BJ (cell line): ENCODE data around the gene JOSD2. TPM values are rescaled to one million over a fixed set of nuclear protein-coding genes. Genes with fewer than 3 reads are reported as not detected.

Experiments used
- CTCF ChIA-PET: fragments of 350-600 bp; formaldehyde crosslinking; extraction: SDS; loops from one replicate; lab custom pipeline; 2021; ENCODE audit warnings: antibody characterized with exemption, inconsistent platforms; lab: Yijun Ruan, JAX
- POLR2A ChIA-PET: fragments of 300-600 bp; sonication (Branson Sonifier 250); formaldehyde crosslinking; extraction: SDS; loops from one replicate; lab custom pipeline; 2021; ENCODE audit warnings: antibody characterized with exemption; lab: Charles Lee
- DNase-seq: peaks from one replicate; pipeline ENCODE4 v3.0.0-alpha.2; 2011; ENCODE audit warnings: low read depth
- H3K27me3 ChIP-seq: 2 replicates; pipeline ENCODE4 v1.6.0; 2011; ENCODE audit warnings: low read length; ENCODE audit not compliant: control insufficient read depth, insufficient read depth
- H3K36me3 ChIP-seq: 2 replicates; pipeline ENCODE4 v1.5.1; 2011; ENCODE audit warnings: low read length; ENCODE audit not compliant: control insufficient read depth, insufficient read depth
- H3K4me3 ChIP-seq: 2 replicates; pipeline ENCODE4 v1.5.1; 2011; ENCODE audit warnings: low read depth, mild to moderate bottlenecking, control low read depth, low read length
- polyA plus RNA-seq: library from polyadenylated mRNA; depleted of rRNA; stranded (reverse); fragments of >200 nt; gene quantifications from 2 replicates; pipeline ENCODE4 v1.2.3, GENCODE V29; 2011
- TF ChIP-seq, protein P1 (sequence below): IDR thresholded peaks from 2 replicates; pipeline ENCODE4 v1.5.1; 2011; ENCODE audit warnings: low read depth, mild to moderate bottlenecking, control low read depth, inconsistent platforms, low read length, moderate library complexity; ENCODE audit not compliant: insufficient read depth

JOSD2 gene
- polyA plus RNA-seq, 1 experiment: 44.9 TPM

DNA sequence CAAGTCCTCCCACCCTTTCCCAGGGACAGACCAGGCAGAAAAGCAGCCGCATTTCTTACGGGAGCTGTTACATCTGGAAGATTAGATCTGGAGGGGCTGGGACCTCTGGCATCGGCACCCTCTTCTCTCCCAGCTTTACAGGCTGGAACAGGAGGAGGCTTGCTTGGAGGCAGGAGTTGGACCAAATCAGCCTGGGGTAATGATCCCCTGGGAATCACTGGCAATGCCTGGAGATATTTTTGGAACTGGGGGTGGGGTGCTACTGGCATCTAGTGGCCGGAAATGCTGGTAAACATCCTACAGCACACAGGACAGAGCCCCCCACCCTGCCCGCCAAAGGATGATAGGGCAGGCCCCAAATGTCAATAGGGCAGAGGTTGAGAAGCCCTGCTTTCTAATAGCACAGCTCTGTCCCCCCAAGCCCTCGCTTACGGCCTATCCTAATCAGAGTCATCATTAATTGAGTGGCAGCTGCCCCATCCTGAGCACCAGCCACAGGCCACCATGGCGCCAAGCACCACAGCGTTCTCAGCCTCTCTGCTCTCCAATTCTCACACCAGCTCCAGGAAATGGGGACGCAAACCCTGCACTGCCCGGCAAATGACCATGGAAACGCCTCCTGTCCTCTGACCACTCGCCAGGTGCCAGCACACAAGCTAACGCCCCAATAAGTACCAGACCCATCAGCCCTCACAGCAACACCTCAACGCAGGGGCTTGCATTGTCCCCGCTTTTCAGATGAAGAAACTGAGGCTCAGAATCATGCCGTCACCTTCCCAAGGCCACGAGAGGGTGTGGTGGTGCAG, 36.6 kb upstream of the JOSD2 start:
- no peak for DNase-seq
- H3K4me3 ChIP-seq: no peak overlapping the region
- no peaks in the 10 kb centered on the region for H3K27me3 ChIP-seq
- ChIA-PET CTCF (interaction anchor here (1.2 to 1.5 kb wide), 2 partner anchors 8 to 10 kb away, joined by 4 to 6 read pairs; no protein-coding TSS in a partner anchor), POLR2A (no interaction called here)
- no peaks in the 10 kb centered on the region for H3K36me3 ChIP-seq
- TF ChIP-seq, protein P1, sequence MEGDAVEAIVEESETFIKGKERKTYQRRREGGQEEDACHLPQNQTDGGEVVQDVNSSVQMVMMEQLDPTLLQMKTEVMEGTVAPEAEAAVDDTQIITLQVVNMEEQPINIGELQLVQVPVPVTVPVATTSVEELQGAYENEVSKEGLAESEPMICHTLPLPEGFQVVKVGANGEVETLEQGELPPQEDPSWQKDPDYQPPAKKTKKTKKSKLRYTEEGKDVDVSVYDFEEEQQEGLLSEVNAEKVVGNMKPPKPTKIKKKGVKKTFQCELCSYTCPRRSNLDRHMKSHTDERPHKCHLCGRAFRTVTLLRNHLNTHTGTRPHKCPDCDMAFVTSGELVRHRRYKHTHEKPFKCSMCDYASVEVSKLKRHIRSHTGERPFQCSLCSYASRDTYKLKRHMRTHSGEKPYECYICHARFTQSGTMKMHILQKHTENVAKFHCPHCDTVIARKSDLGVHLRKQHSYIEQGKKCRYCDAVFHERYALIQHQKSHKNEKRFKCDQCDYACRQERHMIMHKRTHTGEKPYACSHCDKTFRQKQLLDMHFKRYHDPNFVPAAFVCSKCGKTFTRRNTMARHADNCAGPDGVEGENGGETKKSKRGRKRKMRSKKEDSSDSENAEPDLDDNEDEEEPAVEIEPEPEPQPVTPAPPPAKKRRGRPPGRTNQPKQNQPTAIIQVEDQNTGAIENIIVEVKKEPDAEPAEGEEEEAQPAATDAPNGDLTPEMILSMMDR: no peak

DNA sequence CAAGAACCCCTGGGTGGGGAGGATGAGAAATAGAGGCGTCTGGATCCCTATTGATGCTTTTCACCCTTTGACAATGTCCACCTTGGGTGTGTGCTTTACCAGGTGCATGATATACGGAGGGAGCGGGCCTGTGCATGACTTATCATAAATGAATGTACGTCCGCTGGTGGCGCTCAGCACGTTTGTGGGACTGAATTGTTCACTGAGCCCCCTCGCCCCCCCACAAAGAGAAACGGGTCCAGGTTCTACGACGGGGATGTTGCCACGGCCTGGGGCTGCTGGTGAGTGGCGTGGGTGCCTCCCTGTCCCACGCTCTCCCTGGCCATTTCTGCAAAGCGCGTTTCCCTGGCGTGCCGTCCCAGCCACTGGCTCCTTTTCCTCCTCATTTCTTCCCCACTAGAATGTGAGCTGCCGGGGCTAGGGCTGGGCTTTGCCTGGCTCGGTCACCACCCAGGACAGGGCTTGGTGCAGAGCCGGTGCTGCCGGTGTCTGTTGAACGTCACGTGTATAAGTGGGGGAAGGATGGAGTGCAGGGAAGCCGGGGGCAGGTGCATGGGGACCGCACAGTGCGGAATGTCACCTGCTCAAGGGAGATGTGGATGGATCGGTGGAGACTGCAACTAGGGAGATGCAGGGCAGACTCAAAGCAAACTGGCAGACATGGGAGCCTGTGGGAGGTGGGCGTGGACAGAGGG, 35.7 kb upstream of the JOSD2 start:
- ChIA-PET POLR2A (no interaction called here), CTCF (interaction anchor here (1.5 kb wide), 1 partner anchor 9 kb away, joined by 6 read pairs; no protein-coding TSS in a partner anchor)
- TF ChIP-seq, protein P1: no peak
- H3K4me3 ChIP-seq: no peak overlapping the region
- no peaks in the 10 kb centered on the region for H3K27me3 ChIP-seq
- H3K36me3 ChIP-seq: no peaks in the 10 kb centered on the region
- DNase-seq: no peak

DNA sequence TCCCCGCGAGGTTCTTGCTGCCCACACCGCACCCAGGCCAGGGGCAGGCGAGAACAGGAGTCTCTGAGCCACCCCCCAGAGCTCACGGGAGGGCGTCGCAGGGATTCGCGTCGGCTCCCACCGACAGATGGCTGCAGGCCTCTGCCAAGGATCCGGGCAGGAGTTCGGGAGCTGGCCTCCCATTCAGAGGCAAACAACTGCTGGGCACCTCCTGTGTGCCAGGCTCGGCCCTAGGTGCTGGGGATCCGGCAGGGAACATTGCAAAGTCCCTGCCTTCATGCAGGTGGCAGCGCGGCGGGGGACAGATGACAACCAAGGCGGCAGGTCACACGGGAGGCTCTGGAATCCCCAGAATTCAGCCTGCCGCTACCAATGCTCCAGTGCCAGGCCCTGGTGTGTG, 32.0 kb upstream of the JOSD2 start:
- ChIA-PET CTCF (interaction anchor here (1.4 to 1.5 kb wide), 2 partner anchors 14 to 241 kb away, joined by 3 to 4 read pairs; no protein-coding TSS in a partner anchor), POLR2A (no interaction called here)
- TF ChIP-seq, protein P1: no peak

DNA sequence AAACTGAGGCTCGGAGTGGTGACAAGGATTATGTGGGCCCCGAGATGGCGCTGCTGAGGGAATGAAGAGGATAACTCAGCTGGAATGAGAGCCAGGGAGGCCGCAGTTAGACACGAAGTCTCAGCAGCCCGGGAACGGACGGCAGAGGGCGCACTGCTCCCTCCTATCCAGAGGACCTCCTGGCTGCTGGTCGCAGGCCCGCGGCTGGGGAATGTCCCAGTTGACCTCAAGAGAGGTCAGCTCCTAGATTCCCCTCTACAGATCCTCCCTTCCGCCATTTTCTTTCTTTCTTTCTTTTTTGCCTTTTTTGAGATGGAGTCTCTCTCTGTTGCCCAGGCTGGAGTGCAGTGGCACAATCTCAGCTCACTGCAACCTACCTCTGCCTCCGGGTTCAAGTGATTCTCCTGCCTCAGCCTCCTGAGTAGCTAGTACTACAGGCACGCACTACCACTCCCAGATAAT, 26.8 kb upstream of the JOSD2 start:
- ChIA-PET CTCF (interaction anchor here (0.6 to 3.9 kb wide), 24 partner anchors 9 to 387 kb away, joined by 3 to 37 read pairs (median 4); partner anchors contain the start of genes JOSD2 and NAPSA), POLR2A (no interaction called here)
- no peaks in the 10 kb centered on the region for H3K27me3 ChIP-seq
- no peak overlapping the region for H3K4me3 ChIP-seq
- H3K36me3 ChIP-seq: no peaks in the 10 kb centered on the region
- TF ChIP-seq, protein P1: peak; percentile 84
- DNase-seq: peak; percentile 7

More for the DNA sequence above, 32.0 kb upstream of the JOSD2 start:
- Histone ChIP-seq H3K4me3 (no peak overlapping the region), H3K36me3 (no peaks in the 10 kb centered on the region), H3K27me3 (no peaks in the 10 kb centered on the region)
- DNase-seq: no peak

DNA sequence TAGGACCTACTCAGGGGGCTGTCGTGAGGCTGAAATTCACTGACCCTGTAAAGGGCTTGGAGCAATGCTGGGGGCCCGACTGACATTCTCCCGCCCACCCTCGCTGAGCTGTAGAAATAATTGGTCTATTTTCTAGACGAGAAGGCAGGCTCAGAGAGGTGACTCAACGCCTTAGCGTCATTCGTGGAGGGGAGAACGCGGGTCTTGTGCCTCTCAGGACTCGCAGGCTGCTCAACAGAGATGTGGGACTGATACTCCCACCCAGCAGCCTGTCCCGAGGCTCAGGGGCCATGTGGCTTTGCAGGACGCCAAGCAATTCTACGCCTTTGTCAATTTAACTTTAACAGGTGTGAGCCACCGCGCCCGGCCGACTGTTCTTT, 26.3 kb upstream of the JOSD2 start:
- no peaks in the 10 kb centered on the region for H3K36me3 ChIP-seq
- DNase-seq: no peak
- no peak overlapping the region for H3K4me3 ChIP-seq
- TF ChIP-seq, protein P1: no peak
- ChIA-PET CTCF (interaction anchor here (0.6 to 3.9 kb wide), 22 partner anchors 9 to 387 kb away, joined by 3 to 37 read pairs (median 5); partner anchors contain the start of genes JOSD2 and NAPSA), POLR2A (no interaction called here)
- no peaks in the 10 kb centered on the region for H3K27me3 ChIP-seq
